HepG2 (cell line): Measurements from ENCODE around the gene KLHL12. TPM values are rescaled to one million over a fixed set of nuclear protein-coding genes. Genes with fewer than 3 reads are reported as not detected.
A peak's percentile ranks its signal among the peaks of the same experiment; 100 is the strongest.

ENCODE experiments used
- ATM ChIP-seq: fragments of 450-650 bp; IDR thresholded peaks from 2 replicates; pipeline ENCODE4 v1.7.1; 2017; ENCODE audit warnings: mild to moderate bottlenecking, borderline replicate concordance
- ERF ChIP-seq: IDR thresholded peaks from 2 replicates; pipeline ENCODE4 v1.6.1; 2018; ENCODE audit warnings: missing biosample characterization, missing genetic modification reagents
- FOXC1 ChIP-seq: sonication (generic); formaldehyde crosslinking; IDR thresholded peaks from 2 replicates; pipeline ENCODE4 v1.8.0; 2022; ENCODE audit warnings: mild to moderate bottlenecking, missing genetic modification reagents, borderline replicate concordance
- GATAD2A ChIP-seq: IDR thresholded peaks from 2 replicates; pipeline ENCODE4 v1.6.1; 2016
- HNRNPH1 ChIP-seq: fragments of 200-400 bp; formaldehyde crosslinking; optimal IDR thresholded peaks from 2 replicates; pipeline ENCODE3; 2017; ENCODE audit warnings: mild to moderate bottlenecking, low read depth, low read length
- HOXA9 ChIP-seq: sonication (generic); formaldehyde crosslinking; IDR thresholded peaks from 2 replicates; pipeline ENCODE4 v1.8.1; 2022; ENCODE audit warnings: missing genetic modification reagents, mild to moderate bottlenecking, moderate library complexity, borderline replicate concordance
- ISL2 ChIP-seq: sonication (generic); formaldehyde crosslinking; IDR thresholded peaks from 2 replicates; pipeline ENCODE4 v1.5.0; 2020; ENCODE audit warnings: missing genetic modification reagents
- KAT2B ChIP-seq: fragments of 150-350 bp; IDR thresholded peaks from 2 replicates; pipeline ENCODE4 v1.6.1; 2014; ENCODE audit warnings: low read depth, low read length, borderline replicate concordance
- MYNN ChIP-seq: sonication (generic); formaldehyde crosslinking; IDR thresholded peaks from 2 replicates; pipeline ENCODE4 v1.4.0; 2020; ENCODE audit warnings: mild to moderate bottlenecking, low read depth, missing genetic modification reagents
- PCBP2 ChIP-seq: fragments of 200-400 bp; formaldehyde crosslinking; optimal IDR thresholded peaks from 2 replicates; pipeline ENCODE3; 2018; ENCODE audit warnings: low read length, low read depth; ENCODE audit not compliant: poor library complexity, severe bottlenecking
- RXRB ChIP-seq: IDR thresholded peaks from 2 replicates; pipeline ENCODE4 v1.6.1; 2016; ENCODE audit warnings: borderline replicate concordance, missing genetic modification reagents, missing compliant biosample characterization
- SIN3A ChIP-seq: IDR thresholded peaks from 2 replicates; pipeline ENCODE4 v1.6.1; 2011; ENCODE audit warnings: low read depth, mild to moderate bottlenecking, control low read depth, low read length, borderline replicate concordance
- ZNF343 ChIP-seq: sonication (generic); formaldehyde crosslinking; IDR thresholded peaks from 2 replicates; pipeline ENCODE4 v1.4.0; 2020; ENCODE audit warnings: mild to moderate bottlenecking, missing genetic modification reagents
- ZNF558 ChIP-seq: sonication (generic); formaldehyde crosslinking; IDR thresholded peaks from 2 replicates; pipeline ENCODE4 v1.9.0; 2022; ENCODE audit warnings: mild to moderate bottlenecking, missing genetic modification reagents, borderline replicate concordance
- ZNF780A ChIP-seq: sonication (generic); formaldehyde crosslinking; IDR thresholded peaks from 2 replicates; pipeline ENCODE4 v1.8.0; 2022; ENCODE audit warnings: mild to moderate bottlenecking, missing genetic modification reagents, moderate library complexity
- polyA plus RNA-seq, 8 experiments: library from polyadenylated mRNA; depleted of rRNA in 3 of 8; stranded (reverse) in 7 of 8; unstranded in 1 of 8; fragments of >200 nt; fragmentation: Illumina TruSeq in 4 of 8; extraction: Trizol in 4 of 8; gene quantifications; 2 replicates each; pipeline versions ENCODE4 v1.2.1 to v1.2.3, GENCODE V29; 2011 to 2016; ENCODE audit warnings: low read depth in 4 of 8, missing spikeins in 1 of 8, mixed read lengths in 1 of 8; ENCODE audit not compliant: insufficient read depth in 1 of 8
- total RNA-seq, 5 experiments: library from RNA; depleted of rRNA; stranded (reverse); fragments of >200 nt; fragmentation: Illumina TruSeq; extraction: Trizol; gene quantifications; 2 replicates each; pipeline ENCODE4 v1.2.3, GENCODE V29; 2016; ENCODE audit warnings: low read depth in 1 of 5
- TF ChIP-seq, protein P1 (sequence below): IDR thresholded peaks from 2 replicates; pipeline ENCODE4 v1.6.1; 2012; ENCODE audit warnings: low read depth, low read length, improper control_type of control experiment
- TF ChIP-seq, protein P2 (sequence below): sonication (generic); formaldehyde crosslinking; conservative IDR thresholded peaks from 2 replicates; pipeline ENCODE4 v1.4.0; 2020; ENCODE audit warnings: missing genetic modification reagents
- TF ChIP-seq, protein P3 (sequence below): sonication (generic); formaldehyde crosslinking; IDR thresholded peaks from 2 replicates; pipeline ENCODE4 v1.4.0; 2020; ENCODE audit warnings: missing genetic modification reagents
- TF ChIP-seq, protein P4 (sequence below): sonication (generic); formaldehyde crosslinking; IDR thresholded peaks from 2 replicates; pipeline ENCODE4 v1.8.1; 2023; ENCODE audit warnings: mild to moderate bottlenecking, moderate library complexity, missing genetic modification reagents
- TF ChIP-seq, protein P5 (sequence below): sonication (generic); formaldehyde crosslinking; conservative IDR thresholded peaks from 2 replicates; pipeline ENCODE4 v1.4.0; 2020; ENCODE audit warnings: missing genetic modification reagents

Gene KLHL12
- total and polyA plus RNA-seq, 2 of the 13 experiments (the other 11 are each of a cell fraction or from before 2014, with no cell fraction given) = 19.2 to 25.2 TPM

DNA sequence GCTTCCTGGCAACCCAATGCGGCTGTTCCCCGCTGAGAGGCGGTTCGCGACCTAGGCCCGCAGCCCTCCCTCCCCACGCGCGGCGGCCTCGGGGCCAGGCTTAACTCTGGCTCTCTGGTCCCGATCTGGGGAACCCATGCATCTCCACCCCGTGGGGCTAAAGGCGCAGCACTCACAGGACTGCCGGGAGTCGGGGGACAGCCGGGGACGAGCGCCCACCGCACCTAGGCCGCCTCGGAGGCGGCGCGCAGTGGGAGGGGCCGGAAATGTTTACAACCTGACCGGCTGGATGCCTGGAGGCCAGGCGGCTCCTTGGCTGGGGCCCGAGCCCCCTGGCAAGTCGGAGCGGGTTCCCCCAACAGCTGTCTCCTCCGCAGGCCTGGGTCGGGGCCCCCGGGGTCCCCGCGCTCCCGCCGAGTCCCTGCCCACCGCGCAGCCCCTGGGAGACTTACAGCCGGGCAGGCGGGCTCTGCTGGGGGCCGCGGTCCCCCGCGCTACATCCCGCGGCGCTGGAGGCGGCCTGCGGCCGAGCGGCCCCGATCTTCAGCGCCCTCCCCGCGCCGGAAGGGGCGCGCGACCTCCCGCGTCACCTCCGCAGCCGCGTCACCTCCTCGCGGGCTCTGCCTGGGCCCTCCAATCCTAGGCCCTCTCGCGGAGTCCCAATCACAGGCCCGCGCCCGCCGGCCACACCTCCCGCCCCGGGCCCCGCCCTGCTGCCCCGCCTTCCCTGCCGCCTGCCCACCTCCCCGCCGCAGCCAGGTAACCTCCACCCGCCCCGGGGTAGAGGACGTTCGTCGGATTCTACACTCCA, 30.9 kb upstream of the KLHL12 start, which contains the start of gene ADIPOR1 (continued):
- TF ChIP-seq, protein P1, sequence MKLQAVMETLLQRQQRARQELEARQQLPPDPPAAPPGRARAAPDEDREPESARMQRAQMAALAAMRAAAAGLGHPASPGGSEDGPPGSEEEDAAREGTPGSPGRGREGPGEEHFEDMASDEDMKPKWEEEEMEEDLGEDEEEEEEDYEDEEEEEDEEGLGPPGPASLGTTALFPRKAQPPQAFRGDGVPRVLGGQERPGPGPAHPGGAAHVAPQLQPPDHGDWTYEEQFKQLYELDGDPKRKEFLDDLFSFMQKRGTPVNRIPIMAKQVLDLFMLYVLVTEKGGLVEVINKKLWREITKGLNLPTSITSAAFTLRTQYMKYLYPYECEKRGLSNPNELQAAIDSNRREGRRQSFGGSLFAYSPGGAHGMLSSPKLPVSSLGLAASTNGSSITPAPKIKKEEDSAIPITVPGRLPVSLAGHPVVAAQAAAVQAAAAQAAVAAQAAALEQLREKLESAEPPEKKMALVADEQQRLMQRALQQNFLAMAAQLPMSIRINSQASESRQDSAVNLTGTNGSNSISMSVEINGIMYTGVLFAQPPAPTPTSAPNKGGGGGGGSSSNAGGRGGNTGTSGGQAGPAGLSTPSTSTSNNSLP = no peak
- TF ChIP-seq HOXA9 (CRISPR knock-in tag) = 0 out of 2 replicates have a peak, but pooled peaks have one; percentile 29
- TF ChIP-seq RXRB (CRISPR knock-in tag) = no peak
- no peak for TF ChIP-seq ZNF343 (CRISPR knock-in tag)
- TF ChIP-seq FOXC1 (CRISPR knock-in tag) = no peak
- no peak for TF ChIP-seq ERF
- TF ChIP-seq SIN3A = no peak
- TF ChIP-seq PCBP2 = no peak
- TF ChIP-seq, protein P2, sequence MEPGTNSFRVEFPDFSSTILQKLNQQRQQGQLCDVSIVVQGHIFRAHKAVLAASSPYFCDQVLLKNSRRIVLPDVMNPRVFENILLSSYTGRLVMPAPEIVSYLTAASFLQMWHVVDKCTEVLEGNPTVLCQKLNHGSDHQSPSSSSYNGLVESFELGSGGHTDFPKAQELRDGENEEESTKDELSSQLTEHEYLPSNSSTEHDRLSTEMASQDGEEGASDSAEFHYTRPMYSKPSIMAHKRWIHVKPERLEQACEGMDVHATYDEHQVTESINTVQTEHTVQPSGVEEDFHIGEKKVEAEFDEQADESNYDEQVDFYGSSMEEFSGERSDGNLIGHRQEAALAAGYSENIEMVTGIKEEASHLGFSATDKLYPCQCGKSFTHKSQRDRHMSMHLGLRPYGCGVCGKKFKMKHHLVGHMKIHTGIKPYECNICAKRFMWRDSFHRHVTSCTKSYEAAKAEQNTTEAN (CRISPR knock-in tag) = no peak
- TF ChIP-seq ZNF558 = peak; percentile 50; the same call in 1 of the 2 replicates
- no peak for TF ChIP-seq ATM
- no peak for TF ChIP-seq KAT2B
- TF ChIP-seq GATAD2A (CRISPR knock-in tag) = no peak
- TF ChIP-seq ZNF780A (CRISPR knock-in tag) = no peak
- TF ChIP-seq, protein P3, sequence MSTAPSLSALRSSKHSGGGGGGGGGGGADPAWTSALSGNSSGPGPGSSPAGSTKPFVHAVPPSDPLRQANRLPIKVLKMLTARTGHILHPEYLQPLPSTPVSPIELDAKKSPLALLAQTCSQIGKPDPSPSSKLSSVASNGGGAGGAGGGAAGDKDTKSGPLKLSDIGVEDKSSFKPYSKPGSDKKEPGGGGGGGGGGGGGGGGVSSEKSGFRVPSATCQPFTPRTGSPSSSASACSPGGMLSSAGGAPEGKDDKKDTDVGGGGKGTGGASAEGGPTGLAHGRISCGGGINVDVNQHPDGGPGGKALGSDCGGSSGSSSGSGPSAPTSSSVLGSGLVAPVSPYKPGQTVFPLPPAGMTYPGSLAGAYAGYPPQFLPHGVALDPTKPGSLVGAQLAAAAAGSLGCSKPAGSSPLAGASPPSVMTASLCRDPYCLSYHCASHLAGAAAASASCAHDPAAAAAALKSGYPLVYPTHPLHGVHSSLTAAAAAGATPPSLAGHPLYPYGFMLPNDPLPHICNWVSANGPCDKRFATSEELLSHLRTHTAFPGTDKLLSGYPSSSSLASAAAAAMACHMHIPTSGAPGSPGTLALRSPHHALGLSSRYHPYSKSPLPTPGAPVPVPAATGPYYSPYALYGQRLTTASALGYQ (CRISPR knock-in tag) = no peak
- no peak for TF ChIP-seq HNRNPH1
- TF ChIP-seq, protein P4, sequence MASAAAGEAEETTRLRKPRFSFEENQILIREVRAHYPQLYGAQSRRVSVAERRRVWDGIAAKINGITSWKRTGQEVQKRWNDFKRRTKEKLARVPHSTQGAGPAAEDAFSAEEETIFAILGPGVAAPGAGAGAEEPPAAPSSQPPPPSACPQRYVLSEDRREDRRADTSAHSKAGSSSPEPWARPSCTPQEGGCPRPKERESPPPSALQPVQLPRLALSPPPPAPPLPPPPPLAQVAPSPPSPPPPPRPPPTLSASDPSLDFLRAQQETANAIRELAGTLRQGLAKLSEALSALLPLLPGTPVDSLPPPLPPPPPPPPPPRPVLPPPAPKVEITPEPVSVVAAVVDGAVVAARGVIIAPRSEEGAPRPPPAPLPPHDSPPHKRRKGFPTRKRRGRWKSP = peak; percentile 60; the same call in 1 of the 2 replicates
- TF ChIP-seq, protein P5, sequence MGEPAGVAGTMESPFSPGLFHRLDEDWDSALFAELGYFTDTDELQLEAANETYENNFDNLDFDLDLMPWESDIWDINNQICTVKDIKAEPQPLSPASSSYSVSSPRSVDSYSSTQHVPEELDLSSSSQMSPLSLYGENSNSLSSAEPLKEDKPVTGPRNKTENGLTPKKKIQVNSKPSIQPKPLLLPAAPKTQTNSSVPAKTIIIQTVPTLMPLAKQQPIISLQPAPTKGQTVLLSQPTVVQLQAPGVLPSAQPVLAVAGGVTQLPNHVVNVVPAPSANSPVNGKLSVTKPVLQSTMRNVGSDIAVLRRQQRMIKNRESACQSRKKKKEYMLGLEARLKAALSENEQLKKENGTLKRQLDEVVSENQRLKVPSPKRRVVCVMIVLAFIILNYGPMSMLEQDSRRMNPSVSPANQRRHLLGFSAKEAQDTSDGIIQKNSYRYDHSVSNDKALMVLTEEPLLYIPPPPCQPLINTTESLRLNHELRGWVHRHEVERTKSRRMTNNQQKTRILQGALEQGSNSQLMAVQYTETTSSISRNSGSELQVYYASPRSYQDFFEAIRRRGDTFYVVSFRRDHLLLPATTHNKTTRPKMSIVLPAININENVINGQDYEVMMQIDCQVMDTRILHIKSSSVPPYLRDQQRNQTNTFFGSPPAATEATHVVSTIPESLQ = no peak
- no peak for TF ChIP-seq MYNN
- TF ChIP-seq ISL2 = no peak
